Choroid plexus epithelial cell (primary cell): ENCODE results near the gene MAB21L4.

Experiments
- DNase-seq: peaks from one replicate; pipeline ENCODE4 v3.0.0-alpha.2; 2010; ENCODE audit warnings: low read depth
- H3K4me3 ChIP-seq: 2 replicates; pipeline ENCODE4 v1.5.1; 2011; ENCODE audit warnings: low read depth, mild to moderate bottlenecking, control low read depth, low read length, moderate library complexity
- TF ChIP-seq, protein P1 (sequence below): conservative IDR thresholded peaks from 2 replicates; pipeline ENCODE4 v1.5.1; 2011; ENCODE audit warnings: low read depth, mild to moderate bottlenecking, control low read depth, inconsistent platforms, low read length, moderate library complexity

Gene MAB21L4

DNA sequence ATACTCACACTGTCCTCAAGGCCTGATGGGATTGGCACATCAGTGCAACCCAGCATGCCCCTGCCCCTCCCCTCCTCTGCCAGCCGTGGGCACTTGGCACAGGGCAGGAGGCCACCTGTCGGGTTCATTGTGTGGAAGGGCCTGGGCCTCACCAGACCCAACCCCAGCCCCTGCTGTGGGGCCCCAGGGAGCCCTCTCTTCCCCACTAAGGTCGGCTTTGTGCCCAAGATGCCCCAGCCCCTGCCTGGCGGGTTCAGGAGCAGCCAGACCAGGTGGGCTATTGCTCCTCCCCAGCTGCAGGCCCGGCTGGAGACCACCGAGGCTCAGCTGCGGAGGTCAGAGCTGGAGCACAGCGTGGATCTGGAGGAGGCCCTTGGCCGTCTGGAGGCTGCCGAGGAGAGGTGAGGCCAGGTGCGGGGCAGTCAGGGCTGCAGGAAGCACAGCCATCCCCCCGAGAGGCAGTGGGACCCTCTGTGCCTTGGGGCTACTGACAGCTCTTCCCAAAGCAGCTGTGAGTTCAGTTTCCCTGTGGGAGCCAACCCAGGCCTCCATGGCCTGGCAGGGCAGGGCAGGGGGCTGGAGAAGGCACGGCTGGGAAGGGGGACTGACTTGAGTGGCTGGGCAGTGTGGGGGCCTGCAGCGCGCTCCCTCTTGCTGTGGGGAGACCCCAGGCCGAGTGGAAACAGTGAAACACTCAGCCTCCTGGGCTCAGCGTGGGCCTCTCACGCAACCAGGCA is 26.5 kb upstream of the MAB21L4 start:
- H3K4me3 ChIP-seq = no peak overlapping the region
- DNase-seq = no peak
- TF ChIP-seq, protein P1, sequence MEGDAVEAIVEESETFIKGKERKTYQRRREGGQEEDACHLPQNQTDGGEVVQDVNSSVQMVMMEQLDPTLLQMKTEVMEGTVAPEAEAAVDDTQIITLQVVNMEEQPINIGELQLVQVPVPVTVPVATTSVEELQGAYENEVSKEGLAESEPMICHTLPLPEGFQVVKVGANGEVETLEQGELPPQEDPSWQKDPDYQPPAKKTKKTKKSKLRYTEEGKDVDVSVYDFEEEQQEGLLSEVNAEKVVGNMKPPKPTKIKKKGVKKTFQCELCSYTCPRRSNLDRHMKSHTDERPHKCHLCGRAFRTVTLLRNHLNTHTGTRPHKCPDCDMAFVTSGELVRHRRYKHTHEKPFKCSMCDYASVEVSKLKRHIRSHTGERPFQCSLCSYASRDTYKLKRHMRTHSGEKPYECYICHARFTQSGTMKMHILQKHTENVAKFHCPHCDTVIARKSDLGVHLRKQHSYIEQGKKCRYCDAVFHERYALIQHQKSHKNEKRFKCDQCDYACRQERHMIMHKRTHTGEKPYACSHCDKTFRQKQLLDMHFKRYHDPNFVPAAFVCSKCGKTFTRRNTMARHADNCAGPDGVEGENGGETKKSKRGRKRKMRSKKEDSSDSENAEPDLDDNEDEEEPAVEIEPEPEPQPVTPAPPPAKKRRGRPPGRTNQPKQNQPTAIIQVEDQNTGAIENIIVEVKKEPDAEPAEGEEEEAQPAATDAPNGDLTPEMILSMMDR = no peak

DNA sequence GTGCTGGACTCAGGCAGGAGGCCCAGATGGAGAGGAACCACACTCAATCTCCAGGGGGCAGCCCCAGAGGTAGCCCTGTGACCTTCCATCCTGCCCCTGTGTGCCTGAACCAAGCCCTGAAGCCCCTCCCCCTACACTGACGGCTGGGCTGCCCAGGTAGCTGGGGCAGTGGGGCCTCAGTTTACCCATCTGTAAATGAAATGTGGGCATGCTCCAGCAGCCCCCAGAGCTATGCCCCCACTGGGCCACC is 26.0 kb upstream of the MAB21L4 start:
- DNase-seq = no peak
- TF ChIP-seq, protein P1 = no peak
- no peak overlapping the region for H3K4me3 ChIP-seq

DNA sequence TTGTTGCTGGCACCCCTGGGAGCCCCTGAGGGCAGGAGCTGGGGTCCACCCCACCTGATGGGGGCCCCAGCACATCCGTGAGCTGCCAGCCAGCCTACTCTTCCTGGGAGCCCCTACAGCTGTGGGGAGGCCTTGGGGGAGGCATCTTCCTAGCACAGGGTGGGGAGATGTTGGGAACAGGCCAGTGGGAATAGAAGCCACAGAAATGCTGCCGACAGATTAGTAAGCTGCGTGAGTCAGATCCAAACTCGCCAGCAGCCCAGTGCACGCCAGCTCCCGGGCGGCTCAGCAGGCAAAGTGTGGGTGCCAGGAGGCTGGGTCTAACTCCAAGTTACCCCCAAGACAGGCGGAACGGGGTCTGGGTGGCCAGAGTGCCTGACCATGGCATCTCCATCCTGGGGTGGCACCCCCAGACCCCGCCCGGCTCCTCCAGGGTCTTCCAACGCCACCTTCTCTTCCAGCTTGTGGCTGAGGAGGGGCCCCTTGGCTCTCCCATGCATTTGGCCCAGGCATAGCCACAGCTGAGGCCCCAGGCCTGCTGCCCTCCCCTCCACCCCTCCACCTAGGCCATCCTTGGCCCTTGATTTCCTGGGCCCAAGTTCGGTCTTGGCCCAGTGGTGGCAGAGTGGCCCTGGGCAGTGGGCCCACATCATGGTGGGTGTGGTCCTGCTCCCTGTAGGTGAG is 25.5 kb upstream of the MAB21L4 start:
- H3K4me3 ChIP-seq = no peak overlapping the region
- TF ChIP-seq, protein P1 = no peak
- peak; percentile 94 for DNase-seq

- no peak overlapping the region for H3K4me3 ChIP-seq
- TF ChIP-seq, protein P1 = no peak
- no peak for DNase-seq
Observed at GRCh38 chr2:240920783-240921231, 24.9 kb upstream of the MAB21L4 start.

DNA sequence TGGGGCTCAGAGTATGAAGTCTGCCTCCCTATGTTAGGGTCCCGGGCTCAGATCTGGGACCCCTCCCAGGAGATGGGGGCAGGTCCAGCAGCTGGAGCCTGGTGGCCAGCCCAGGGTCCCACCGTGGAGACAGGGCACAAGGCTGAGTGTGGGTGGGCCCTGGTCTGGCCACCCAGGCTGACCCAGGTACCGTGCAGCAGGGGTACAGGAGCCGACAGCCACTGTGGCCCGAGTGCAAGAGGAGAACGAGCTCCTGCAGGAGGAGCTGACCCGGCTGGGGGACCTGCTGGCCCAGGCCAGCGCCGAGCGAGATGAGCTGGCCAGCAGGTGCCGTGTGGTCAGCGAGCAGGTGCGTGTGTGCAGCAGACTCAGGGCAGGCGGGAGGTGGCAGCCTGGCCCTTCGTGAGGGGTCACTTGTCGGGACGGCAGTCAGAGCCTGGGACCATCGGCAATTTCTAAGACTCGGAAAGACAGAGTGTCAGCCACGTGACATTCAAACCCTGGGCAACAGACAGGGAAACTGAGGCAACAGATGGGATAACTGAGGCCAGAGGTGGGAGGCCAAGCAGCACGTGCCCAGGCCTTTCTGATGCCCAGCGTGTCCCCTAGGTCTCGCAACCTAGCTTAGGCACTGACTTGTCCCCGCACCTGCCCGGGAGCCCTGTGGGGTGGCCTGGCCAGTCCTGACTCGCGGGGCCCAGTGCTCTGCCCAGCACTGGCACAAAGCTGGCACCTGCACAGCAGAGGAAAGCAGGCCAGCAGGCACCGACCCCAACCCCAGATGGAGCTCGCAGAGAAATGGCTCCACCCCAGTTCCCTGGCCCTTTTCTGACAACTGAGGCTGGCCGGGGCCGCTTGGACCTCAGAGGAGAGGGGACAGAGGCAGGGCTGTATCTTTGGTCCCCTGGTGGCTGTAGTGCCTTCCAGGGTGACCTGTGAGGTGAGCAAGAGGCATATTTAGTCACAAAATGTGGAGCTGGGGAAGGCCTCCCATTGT is 24.1 kb upstream of the MAB21L4 start:
- H3K4me3 ChIP-seq = no peak overlapping the region
- DNase-seq = no peak
- TF ChIP-seq, protein P1 = no peak

GRCh38 chr2:240919161-240919781 is 23.3 kb upstream of the MAB21L4 start:
- TF ChIP-seq, protein P1 = no peak
- no peak overlapping the region for H3K4me3 ChIP-seq
- no peak for DNase-seq
